GOT3 (cell line): Measurements from ENCODE around the gene EPHA8.

Source experiments
- DNase-seq: peaks from one replicate; lab custom pipeline; 2025; ENCODE audit warnings: mixed read lengths; lab: John Stamatoyannopoulos, UW

EPHA8 gene

DNA sequence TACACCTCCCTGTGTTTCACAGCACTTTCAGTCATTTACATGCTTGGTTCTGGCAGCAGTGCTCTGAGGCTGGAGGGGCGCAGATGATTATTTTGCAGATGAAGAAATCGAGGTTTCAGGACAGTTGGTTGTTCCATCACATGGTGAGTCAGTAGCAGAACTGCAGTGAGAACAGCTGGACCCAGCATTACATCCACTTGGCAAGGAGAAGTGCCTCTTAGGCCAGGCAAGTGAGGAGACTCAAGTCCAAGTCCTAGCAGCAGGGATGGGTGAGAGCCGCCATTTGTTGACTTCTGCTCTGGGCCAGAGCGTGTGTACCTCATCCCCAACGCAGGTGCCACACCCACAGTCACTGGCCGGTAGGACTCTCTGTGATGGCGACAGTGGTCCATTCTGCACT lies 26.8 kb upstream of the EPHA8 start:
- no peak for DNase-seq

DNA sequence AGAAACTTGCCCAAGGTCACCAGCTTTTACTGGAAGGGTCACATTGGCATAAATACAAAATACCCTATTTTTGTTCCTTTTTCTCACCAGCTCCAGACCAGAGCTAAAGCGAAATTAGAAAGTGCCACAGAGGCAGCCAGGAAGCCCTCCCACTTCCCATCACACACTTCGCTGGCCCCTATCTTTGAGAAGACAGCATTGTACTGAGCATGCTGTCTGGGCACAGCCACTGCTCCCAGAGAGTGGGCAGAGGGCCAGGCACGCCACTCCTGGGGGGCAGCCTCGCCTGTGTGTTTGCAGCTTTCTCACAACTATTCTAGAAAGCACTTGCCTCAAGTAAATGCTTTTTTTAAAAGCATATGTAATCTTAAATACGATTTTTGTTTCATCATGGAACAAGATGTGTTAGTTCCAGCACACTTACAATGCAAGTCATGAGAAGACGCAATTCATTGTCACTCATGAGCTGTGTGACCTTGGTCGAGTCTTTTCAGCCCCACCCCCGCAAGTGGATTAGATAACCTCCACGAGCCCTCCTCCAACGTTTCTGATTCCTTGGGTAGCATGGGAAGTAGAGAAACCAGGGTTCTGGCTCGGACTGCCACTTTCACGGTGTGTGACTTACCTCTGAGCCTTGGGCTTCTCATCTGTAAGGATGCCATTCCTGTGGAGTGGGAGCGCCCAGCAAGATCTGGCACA lies 25.7 kb upstream of the EPHA8 start:
- no peak for DNase-seq

DNA sequence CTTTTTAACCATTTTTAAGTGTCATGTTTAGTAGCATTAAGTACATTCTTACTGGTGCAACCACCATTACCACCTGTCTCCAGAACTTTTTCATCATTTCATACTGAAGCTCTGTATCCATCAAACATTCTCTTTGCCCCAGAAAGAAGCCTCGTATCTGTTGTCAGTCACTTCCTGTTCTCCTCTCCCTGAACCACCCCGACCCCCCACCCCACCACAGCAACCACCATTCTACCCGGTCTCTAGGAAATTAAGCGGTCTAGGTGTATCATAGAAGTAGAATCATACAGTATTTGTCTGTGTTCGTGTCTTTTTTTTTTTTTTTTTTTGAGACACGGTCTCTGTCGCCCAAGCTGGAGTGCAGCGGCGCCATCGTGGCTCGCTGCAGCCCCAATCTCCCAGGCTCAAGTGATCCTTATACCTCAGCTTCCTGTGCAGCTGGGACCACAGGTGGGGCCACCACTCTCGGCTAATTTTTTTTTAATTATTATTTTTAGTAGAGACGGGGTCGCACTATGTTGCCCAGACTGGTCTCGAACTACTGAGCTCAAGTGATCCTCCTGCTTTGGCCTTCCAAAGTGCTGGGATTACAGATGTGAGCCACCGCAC lies 23.7 kb upstream of the EPHA8 start:
- DNase-seq: no peak

DNA sequence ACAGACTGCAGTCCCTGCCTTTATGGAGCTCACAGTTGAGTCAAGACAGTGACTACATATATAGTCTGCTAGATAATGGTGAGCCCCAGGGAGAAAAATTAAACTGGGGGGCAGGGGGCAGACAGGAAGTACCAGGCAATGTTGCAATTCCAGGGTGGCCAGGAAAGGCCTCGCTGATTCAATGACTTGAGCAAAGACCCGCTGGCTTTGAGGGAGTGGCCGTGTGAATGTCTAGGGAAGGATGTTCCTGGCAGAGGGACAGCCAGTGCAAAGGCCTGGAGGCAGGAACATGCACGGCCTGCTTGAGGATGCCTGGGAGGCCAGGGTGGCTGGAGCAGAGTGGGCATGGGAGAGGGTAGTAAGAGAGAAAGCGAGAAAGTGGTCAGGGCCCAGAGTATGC lies 23.0 kb upstream of the EPHA8 start:
- no peak for DNase-seq

DNA sequence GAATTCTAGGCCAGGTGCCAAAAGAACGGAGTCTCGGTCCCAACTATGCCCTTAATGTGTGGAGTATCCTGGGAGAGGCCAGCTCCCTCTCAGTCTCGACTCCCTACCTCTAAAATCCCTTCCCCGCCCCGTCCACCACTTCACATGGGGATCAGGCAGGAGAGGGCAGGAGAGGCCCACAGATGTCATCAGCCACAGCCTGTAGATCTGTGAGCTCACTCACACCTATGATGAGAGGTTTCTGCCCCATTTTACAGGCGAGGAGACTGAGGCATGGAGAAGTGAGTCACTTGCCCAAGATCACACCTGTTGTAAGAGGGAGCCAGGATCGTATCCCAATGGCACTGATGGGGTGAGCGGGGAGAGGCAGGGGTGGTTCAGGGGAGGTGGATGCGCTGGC lies 20.4 kb upstream of the EPHA8 start:
- no peak for DNase-seq

DNA sequence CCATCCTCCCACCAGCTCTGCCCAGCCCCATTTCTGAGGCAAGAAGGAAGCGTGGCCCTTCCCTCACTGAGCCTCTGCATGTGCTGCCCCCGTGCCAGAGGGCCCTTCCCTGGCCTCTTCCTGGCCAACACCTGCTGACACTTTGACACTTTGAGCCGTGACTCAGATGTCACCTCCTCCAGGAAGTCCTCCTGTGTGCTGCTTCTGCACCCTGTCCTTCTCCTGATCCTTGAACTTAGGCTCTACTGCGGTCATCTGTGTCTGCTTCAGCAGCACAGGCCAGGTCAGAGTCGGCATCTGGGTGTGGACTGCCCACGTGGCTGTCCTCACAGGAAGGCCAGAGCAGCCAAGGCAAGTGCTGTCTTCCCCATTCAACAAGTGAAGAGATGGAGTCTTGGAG lies 19.6 kb upstream of the EPHA8 start:
- no peak for DNase-seq

DNA sequence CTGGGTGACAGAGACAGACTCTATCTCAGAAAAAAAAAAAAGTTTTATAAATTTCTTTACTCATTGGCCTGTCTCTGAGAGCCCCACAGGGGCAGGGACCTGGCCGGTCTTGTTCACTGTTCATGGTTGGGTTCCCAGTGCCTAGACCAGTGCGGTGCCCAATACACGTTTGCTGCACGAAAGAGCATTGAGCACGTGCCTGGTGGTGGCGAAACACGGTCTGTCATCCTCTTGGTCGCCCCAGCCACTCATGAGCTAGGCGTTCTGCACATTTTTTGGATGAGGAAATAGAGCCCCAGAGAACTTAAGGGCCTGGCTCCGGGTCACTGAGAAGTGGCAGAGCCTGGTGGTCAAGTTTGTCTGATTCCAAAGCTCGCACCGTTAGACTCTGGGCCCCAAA lies 18.7 kb upstream of the EPHA8 start:
- DNase-seq: no peak

DNA sequence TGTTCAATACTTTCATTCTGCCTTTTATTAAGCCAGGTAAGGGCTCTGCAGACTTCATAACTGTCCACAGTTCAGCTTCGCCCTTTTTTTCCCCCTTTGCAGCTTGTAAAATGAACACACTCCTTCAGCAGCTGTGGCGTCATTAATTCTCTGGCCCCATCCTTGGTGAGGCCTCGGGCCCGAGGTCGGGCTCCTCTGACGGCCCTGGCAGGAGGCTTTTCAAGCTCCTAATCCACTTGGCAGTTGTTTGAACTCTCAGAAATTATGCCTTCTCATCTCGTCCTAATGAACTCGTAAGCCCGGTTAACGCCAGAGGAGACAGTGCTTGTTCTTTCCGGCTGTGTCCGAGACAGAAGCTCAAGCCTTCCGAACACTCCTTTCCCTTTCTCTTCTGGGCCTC lies 18.1 kb upstream of the EPHA8 start:
- DNase-seq: no peak

DNA sequence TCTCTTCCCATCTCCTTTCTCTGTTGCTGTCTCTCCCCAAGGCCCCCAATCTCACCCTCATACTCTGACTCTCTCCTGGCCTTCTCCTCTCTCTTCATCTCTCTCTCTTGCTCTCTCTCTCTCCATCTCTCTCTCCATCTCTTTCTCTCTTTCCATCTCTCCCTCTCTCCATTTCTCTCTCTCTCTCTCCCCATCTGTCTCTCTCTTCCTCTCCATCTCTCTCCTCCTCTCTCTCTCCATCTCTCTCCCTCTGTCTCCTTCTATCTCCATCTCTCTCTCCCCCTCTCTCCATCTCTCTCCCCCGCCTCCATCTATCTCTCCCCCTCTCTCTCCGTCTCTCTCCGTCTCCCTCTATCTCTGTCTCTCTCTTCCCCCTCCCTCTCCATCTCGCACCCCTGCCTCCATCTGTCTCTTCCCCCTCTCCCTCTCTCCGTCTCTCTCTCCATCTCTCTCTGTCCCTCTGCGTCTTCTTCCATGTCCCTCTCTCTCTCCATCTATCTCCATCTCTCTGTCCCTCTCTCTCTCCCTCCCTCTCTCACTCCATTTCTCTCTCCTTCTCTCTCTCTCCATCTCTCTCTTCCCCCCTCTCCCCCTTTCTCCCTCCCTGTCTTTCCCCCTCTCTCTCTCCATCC lies 16.0 kb upstream of the EPHA8 start:
- DNase-seq: no peak

DNA sequence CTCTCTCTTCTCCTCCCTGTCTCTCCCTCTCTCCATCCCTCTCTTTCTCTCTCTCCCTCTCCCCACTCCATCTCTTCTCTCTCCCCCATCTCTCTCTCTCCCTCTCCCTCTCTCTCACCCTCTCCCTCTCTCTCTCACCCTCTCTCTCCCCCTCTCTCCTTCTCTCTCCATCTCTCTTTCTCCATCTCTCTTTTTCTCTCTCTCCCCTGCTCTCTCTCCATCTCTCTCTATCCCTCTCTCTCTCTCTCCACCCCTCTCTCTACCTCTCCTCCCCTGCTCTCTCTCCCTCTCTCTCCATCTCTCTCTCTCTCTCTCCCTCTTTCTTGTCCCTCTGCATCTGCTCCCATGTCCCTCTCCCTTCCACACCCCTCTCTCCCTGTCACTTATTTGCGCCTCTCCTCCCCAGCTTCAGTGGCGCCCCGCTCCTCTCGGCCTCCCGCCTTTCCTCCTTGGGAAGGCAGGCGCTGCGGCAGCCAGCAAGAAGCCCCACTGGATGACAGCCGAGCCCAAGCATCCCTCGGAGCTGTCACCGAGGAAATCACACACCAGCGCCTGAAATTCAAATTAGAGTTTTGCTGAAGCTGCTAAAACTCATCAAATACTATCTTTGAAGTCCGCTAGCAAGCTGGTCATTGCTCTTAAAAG lies 15.3 kb upstream of the EPHA8 start:
- DNase-seq: no peak

DNA sequence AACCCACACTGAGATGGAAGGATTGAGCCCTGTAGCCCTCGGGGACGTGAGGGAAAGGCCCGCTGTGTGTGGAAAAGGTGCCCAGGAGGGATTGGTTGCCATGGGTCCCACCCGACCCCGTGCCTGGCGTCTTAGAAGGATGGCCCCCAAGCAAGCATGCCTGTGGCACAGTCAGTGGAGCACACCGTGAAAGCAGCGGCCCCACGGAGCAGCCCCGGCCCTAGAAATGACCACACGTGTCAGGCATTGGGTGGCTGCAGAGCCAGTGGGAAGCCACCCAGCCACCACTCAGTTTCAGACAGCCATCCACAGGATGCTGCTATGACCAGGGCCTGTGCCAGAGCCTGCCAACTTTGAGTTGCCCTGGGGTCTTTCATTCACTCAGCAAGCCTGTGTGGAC lies 13.3 kb upstream of the EPHA8 start:
- DNase-seq: no peak

DNA sequence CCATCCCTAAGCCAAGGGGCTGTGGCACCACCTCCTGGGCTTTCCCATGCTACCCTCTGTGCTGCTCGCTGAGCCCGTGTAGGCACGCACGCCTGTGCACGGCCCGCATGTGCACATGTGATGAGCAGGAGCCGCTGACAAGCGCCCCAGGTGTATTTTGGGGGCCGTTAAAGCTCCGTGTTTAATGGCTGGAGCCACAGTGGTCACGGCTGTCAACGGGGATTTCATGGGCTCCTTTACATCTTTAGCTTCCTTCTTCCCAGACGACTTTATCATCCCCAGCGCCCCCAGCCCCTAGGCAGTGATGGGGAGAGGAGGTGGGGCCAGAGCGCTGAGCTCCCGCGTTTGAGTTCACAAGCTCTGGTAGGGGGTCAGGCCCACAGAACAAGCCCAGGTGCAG lies 11.7 kb upstream of the EPHA8 start:
- DNase-seq: no peak

DNA sequence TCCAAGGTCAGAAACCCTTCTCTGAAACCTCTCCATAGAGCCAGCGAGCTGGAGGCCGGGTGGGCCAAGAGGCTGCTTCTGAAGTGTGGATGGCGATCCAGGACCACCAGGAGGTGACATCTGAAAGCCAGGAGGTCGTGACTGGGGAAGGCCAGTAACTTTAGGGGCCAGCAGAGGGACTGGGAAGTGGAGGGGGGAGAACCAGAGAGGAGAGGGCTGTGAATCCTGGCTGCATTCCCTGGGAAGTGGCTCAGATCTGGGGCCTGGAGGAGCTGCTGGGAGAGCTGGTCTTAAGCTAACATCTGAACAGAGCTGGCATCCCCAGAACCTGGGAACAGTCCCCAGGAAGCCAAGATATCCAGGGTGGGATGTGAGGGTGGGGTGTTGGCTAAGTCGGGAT lies 11.3 kb upstream of the EPHA8 start:
- no peak for DNase-seq

DNA sequence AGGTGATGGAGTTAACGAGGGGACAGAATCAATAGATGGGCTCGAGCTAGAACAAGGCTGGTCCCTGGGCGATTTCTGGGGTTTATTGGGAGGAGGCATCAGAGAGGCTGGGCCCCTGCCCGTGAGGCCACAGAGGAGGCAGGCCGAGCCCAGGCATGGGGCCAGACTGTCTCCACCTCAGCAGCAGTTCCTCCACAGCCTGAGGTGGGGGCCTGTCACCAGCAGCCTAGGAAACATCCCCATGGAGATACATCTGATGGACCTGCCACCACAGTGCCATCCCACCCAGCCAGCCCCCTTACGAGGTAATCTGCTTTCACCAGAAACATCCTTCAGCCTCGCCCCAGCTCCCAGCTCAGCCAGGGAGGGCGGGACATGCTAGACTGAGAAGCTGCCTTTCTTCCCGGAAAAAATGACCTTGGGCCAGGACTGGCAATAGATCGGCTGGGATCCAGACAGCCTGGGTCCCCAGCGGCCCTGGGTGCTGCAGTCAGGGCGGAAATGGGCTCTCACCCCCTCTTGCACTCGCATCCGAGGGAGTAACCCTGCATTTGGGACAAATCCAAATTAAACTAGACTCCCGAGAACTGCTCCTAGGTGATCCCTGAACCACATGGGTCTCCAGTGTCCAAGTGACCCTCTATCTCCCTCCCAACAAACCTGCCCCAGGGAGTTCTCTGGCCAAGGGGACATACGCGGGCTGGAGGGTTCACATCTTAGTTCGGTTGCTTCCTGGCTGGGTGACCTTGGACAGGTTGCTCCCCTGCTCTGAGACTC lies 10.0 kb upstream of the EPHA8 start:
- DNase-seq: no peak

DNA sequence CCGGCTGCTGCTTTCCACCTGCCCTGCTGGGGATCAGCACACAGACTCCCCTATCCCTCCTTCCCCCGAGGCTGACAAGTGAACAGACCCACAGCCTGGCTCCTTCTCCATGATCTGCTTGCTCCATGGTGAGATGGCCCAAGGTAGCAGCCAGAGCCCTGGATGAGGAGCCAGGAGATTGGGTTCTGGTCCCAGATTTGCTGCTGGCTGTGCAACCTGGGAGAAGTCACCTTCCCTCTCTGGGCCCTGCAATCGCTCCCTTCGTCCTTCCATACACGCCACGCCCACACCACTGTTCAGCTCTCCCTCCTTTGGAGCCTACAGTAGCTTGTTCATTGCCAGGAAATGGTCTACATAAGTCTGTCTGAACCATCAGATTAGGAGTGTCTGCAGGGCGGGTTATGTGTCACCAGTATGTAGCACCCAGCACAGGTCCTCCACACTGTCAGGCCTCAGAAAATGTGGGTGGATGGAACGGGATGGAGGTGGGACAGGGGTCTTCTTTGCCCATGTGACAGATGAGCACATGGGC lies 9.2 kb upstream of the EPHA8 start:
- DNase-seq: no peak

DNA sequence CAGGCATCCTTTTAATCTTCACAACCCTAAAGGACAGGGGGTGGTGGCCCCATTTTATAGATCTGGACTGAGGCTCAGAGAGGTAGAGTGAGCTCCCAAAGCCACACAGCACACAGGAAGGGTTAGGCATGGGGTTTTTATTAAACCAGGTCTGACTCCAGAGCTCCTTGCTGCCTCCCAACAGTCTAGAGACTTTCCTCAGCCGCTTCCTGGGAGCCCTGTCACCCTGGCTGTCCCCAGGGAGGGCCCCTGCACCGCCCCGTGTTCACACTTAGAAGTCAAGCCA lies 8.0 kb upstream of the EPHA8 start:
- no peak for DNase-seq

DNA sequence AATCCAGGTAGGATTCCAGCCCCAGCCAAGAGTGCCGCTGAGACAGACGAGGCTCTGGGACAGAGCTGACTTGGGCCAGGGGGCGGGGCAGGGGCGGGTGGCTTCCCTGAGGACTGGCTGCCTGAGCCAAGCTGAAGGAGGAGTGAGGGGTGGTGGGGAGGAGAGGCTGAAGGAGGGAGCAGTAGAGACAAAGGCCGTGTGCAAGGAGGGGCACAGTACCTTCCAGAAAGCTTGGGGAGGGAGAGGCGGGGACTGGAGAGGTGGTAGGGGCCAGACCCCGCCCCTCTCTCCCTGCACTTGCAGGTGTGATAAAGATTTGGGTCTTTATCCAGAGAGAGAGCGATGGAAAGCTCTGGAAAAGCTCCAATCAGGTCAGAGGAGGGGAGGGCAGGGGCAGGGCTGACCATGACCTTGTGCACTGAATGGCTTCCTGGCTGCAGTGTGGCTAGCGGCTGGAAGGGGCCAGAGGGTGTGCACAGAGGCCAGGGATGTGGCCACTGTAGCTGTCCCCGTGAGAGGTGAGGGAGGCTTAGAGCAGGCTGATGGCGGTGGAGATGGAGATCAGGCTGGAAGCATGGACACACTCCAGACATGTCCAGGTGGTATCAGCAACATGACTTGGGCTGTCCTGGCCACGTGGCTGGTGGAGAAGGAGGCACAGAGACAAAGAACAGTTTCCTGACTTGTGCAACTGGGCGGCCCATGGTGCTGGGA lies 6.7 kb upstream of the EPHA8 start:
- no peak for DNase-seq

DNA sequence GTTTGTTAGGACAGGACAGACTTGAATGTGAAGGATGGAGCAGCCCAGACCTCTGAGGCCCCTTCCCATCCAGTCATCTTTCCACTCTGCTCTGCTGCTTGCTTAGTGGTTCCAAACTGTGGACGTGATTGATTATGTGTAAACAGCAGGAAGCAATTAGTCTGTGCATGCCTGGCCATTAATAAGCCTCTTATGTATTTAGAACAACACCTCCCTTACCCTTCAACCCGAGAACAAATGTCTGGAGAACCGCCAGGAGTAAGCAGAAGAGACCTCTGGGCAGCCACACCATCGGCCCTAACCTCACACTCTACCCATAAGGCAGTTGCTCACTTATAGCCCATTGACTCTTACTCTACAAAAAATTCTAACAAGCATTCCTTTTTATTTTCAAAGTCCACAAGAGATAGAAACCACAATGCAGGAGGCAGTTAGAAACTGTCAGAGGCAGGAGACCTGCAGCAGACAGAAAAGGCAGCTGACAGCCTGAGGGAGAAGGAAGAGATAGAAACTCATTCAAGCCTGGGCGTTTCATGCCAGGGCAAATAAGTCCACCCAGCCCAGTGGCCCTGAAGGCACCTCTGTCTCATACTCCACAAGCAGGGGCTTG lies 5.8 kb upstream of the EPHA8 start:
- DNase-seq: no peak

DNA sequence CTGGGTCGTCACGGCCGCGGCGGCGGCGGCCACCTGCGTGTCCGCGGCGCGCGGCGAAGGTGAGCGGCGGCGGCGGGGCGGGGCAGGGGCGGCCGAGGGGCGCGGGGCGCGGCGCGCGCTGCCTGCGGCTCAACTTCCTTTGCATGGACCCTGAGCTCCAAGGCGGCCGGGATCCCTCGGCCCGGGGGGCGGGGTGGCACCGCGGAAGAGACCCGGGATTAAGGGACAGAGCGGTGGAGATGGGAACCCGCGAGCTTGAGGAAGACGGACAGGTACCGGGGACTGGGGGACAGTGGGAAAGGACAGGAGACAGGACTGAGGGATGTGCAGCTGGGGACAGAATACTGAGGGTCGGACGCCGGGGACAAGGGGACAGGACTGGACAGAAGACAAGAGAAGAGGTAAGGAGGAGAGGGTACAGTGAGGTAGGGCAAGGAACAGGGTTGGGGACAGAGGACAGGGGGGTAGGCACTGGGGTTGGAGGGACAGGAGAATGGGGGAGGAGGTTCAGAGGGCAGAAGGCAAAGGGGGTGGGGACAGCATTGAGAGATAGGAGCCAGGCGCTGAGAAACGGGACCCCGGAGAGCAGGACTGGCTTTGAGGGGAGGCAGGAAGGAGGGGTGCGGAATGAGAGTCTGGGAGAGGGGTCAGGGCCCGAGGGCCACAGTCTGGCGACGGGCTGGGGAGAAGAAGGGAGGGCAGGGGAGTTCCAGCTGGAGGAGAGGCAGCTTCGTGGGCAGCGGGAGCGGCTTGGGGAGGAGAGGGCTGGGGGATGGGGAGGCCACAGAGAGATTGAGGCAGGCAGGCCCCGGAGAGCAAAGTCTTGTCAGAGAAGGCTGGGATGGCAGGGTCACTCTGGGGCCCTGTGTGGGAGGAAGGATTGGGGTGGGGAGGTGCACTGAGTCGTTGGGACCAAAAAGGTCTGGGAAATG lies 648 bp downstream of the EPHA8 start:
- DNase-seq: no peak

DNA sequence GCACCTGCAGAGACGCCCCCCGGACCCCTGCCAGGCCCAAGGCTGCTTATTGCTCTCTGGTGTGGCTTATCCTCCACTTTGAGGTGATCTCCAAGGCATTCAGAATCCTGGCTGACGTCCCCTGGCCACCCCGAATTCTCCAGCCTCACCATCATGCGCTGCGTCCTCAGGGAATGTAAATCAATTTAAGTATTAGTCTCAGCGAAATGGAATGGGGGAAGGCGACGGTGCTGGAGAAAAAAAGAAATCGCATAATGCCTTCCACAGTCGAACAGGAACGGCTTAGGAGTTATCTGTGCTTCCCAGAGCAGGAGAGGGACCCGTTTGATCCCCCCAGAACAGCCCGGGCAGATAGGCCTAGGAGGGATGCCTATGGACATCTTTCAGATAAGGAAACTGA lies 2.9 kb downstream of the EPHA8 start:
- DNase-seq: no peak
